Vagina (tissue), 2 donors: ENCODE data around the gene CHD9.

Experiments
- CTCF ChIP-seq, 3 experiments: fragments of 450-650 bp in 2 of 3; fragments of 200-600 bp in 1 of 3; sonication (generic) in 1 of 3; IDR thresholded peaks; one replicate each; pipeline ENCODE4 v1.5.1; 2017 to 2019; ENCODE audit warnings: antibody characterized with exemption in 3 of 3, mild to moderate bottlenecking in 2 of 3, moderate library complexity in 2 of 3
- POLR2AphosphoS5 ChIP-seq, 2 donors: sonication (generic); formaldehyde crosslinking; IDR thresholded peaks; one replicate each; pipeline ENCODE4 v1.9.0; 2017; ENCODE audit warnings: antibody characterized with exemption in 2 of 2, mild to moderate bottlenecking in 2 of 2, low read depth in 1 of 2; ENCODE audit not compliant: insufficient read depth in 1 of 2

GRCh38 chr16:53220585-53220984, 165.8 kb downstream of the CHD9 start:
- TF ChIP-seq CTCF (IDR thresholded peaks at IDR 0.05) (no peak), POLR2AphosphoS5 (IDR thresholded peaks at IDR 0.05; ENCODE audit: insufficient read depth in 1 of 2, low read depth in 1 of 2) (no peak)
